ENCODE measurements around the gene ALDOA.
"Not testable (repeated sequence)": the region's sequence is repeated elsewhere in the genome, so short reads cannot be mapped to it uniquely, and the experiment has no call there.

ALDOA gene

GRCh38 chr16:30065102-30065942, at the start of gene ALDOA:
Gene ALDOA, plus strand, starts transcription at chr16:30065760. Its CDS starts 1,138 bp downstream, at chr16:30066898.
- Histone ChIP-seq H3K79me2 (ENCODE audit: control insufficient read depth, insufficient read depth, low read length, unreplicated experiment) (peaks cover 52% of the 10 kb centered on the region), H3K27ac (ENCODE audit: low read depth, low read length) (peak within 1 kb of the TSS; percentile 93), H3K27me3 (ENCODE audit: insufficient read depth, low read length) (no peaks in the 10 kb centered on the region), H2AFZ (ENCODE audit: low read length, unreplicated experiment) (peak within 1 kb of the TSS; percentile 10), H3K36me3 (ENCODE audit: insufficient read depth, low read length) (peaks cover 37% of the 10 kb centered on the region; the same call in 1 of the 2 replicates), H3K4me1 (ENCODE audit: control insufficient read depth, insufficient read depth, low read length, unreplicated experiment) (peaks cover 36% of the 10 kb centered on the region), H3K4me3 (ENCODE audit: low read depth, low read length) (peak within 1 kb of the TSS; percentile 97)

GRCh38 chr16:30016555-30017276, 48.8 kb upstream of the ALDOA start:
- H3K27ac ChIP-seq (ENCODE audit: low read depth, low read length), result no peak overlapping the region
- no peak overlapping the region for H3K4me3 ChIP-seq (ENCODE audit: low read depth, low read length)
- no peak overlapping the region for H2AFZ ChIP-seq (ENCODE audit: low read length, unreplicated experiment)
- no peaks in the 10 kb centered on the region for H3K4me1 ChIP-seq (ENCODE audit: control insufficient read depth, insufficient read depth, low read length, unreplicated experiment)
- no peaks in the 10 kb centered on the region for H3K36me3 ChIP-seq (ENCODE audit: insufficient read depth, low read length)
- no peaks in the 10 kb centered on the region for H3K79me2 ChIP-seq (ENCODE audit: control insufficient read depth, insufficient read depth, low read length, unreplicated experiment)
- peaks cover 3% of the 10 kb centered on the region; the same call in 1 of the 2 replicates for H3K27me3 ChIP-seq (ENCODE audit: insufficient read depth, low read length)

GRCh38 chr16:30017277-30017656, 48.3 kb upstream of the ALDOA start:
- no peaks in the 10 kb centered on the region for H3K36me3 ChIP-seq (ENCODE audit: insufficient read depth, low read length)
- H3K27ac ChIP-seq (ENCODE audit: low read depth, low read length), result no peak overlapping the region
- no peaks in the 10 kb centered on the region for H3K4me1 ChIP-seq (ENCODE audit: control insufficient read depth, insufficient read depth, low read length, unreplicated experiment)
- H2AFZ ChIP-seq (ENCODE audit: low read length, unreplicated experiment), result no peak overlapping the region
- H3K4me3 ChIP-seq (ENCODE audit: low read depth, low read length), result no peak overlapping the region
- H3K27me3 ChIP-seq (ENCODE audit: insufficient read depth, low read length), result no peaks in the 10 kb centered on the region
- H3K79me2 ChIP-seq (ENCODE audit: control insufficient read depth, insufficient read depth, low read length, unreplicated experiment), result no peaks in the 10 kb centered on the region

GRCh38 chr16:30017937-30018336, 47.6 kb upstream of the ALDOA start:
- not testable (repeated sequence) for H3K27me3 ChIP-seq (ENCODE audit: insufficient read depth, low read length); H2AFZ ChIP-seq (ENCODE audit: low read length, unreplicated experiment); H3K4me1 ChIP-seq (ENCODE audit: control insufficient read depth, insufficient read depth, low read length, unreplicated experiment); H3K27ac ChIP-seq (ENCODE audit: low read depth, low read length); H3K79me2 ChIP-seq (ENCODE audit: control insufficient read depth, insufficient read depth, low read length, unreplicated experiment); H3K36me3 ChIP-seq (ENCODE audit: insufficient read depth, low read length); H3K4me3 ChIP-seq (ENCODE audit: low read depth, low read length)

- H3K36me3 ChIP-seq (ENCODE audit: insufficient read depth, low read length), result no peaks in the 10 kb centered on the region
- no peaks in the 10 kb centered on the region for H3K79me2 ChIP-seq (ENCODE audit: control insufficient read depth, insufficient read depth, low read length, unreplicated experiment)
- no peak overlapping the region for H3K4me3 ChIP-seq (ENCODE audit: low read depth, low read length)
- H2AFZ ChIP-seq (ENCODE audit: low read length, unreplicated experiment), result no peak overlapping the region
- H3K27me3 ChIP-seq (ENCODE audit: insufficient read depth, low read length), result no peaks in the 10 kb centered on the region; the same call in 1 of the 2 replicates
- H3K27ac ChIP-seq (ENCODE audit: low read depth, low read length), result no peak overlapping the region
- H3K4me1 ChIP-seq (ENCODE audit: control insufficient read depth, insufficient read depth, low read length, unreplicated experiment), result no peaks in the 10 kb centered on the region
These were observed 46.8 kb upstream of the ALDOA start for GRCh38 chr16:30018731-30019158.

GRCh38 chr16:30022887-30023286, 42.7 kb upstream of the ALDOA start, which contains the start of gene C16orf92:
Gene C16orf92, plus strand, starts transcription at chr16:30023198. Its CDS starts 143 bp downstream, at chr16:30023341.
- Histone ChIP-seq H3K4me3 (ENCODE audit: low read depth, low read length) (no peak within 1 kb of the TSS), H2AFZ (ENCODE audit: low read length, unreplicated experiment) (no peak within 1 kb of the TSS)

GRCh38 chr16:30023586-30023985, 42.0 kb upstream of the ALDOA start:
- Histone ChIP-seq H3K36me3 (ENCODE audit: insufficient read depth, low read length) (no peaks in the 10 kb centered on the region), H3K27ac (ENCODE audit: low read depth, low read length) (no peak overlapping the region), H3K4me3 (ENCODE audit: low read depth, low read length) (no peak overlapping the region), H2AFZ (ENCODE audit: low read length, unreplicated experiment) (no peak overlapping the region), H3K79me2 (ENCODE audit: control insufficient read depth, insufficient read depth, low read length, unreplicated experiment) (no peaks in the 10 kb centered on the region), H3K27me3 (ENCODE audit: insufficient read depth, low read length) (peaks cover 18% of the 10 kb centered on the region), H3K4me1 (ENCODE audit: control insufficient read depth, insufficient read depth, low read length, unreplicated experiment) (no peaks in the 10 kb centered on the region)

More at GRCh38 chr16:30022887-30023286, 42.7 kb upstream of the ALDOA start, which contains the start of gene C16orf92:
- Histone ChIP-seq H3K36me3 (ENCODE audit: insufficient read depth, low read length) (no peaks in the 10 kb centered on the region), H3K27ac (ENCODE audit: low read depth, low read length) (no peak within 1 kb of the TSS), H3K27me3 (ENCODE audit: insufficient read depth, low read length) (peaks cover 18% of the 10 kb centered on the region), H3K79me2 (ENCODE audit: control insufficient read depth, insufficient read depth, low read length, unreplicated experiment) (no peaks in the 10 kb centered on the region), H3K4me1 (ENCODE audit: control insufficient read depth, insufficient read depth, low read length, unreplicated experiment) (no peaks in the 10 kb centered on the region)

GRCh38 chr16:30024451-30024850, 41.1 kb upstream of the ALDOA start:
- Histone ChIP-seq H3K4me3 (ENCODE audit: low read depth, low read length) (no peak overlapping the region), H3K27ac (ENCODE audit: low read depth, low read length) (no peak overlapping the region), H3K4me1 (ENCODE audit: control insufficient read depth, insufficient read depth, low read length, unreplicated experiment) (no peaks in the 10 kb centered on the region), H2AFZ (ENCODE audit: low read length, unreplicated experiment) (no peak overlapping the region), H3K79me2 (ENCODE audit: control insufficient read depth, insufficient read depth, low read length, unreplicated experiment) (no peaks in the 10 kb centered on the region), H3K36me3 (ENCODE audit: insufficient read depth, low read length) (no peaks in the 10 kb centered on the region), H3K27me3 (ENCODE audit: insufficient read depth, low read length) (peaks cover 22% of the 10 kb centered on the region)

- Histone ChIP-seq H3K27ac (ENCODE audit: low read depth, low read length) (no peak overlapping the region), H3K36me3 (ENCODE audit: insufficient read depth, low read length) (no peaks in the 10 kb centered on the region), H3K4me3 (ENCODE audit: low read depth, low read length) (no peak overlapping the region), H3K4me1 (ENCODE audit: control insufficient read depth, insufficient read depth, low read length, unreplicated experiment) (no peaks in the 10 kb centered on the region), H2AFZ (ENCODE audit: low read length, unreplicated experiment) (no peak overlapping the region), H3K79me2 (ENCODE audit: control insufficient read depth, insufficient read depth, low read length, unreplicated experiment) (no peaks in the 10 kb centered on the region), H3K27me3 (ENCODE audit: insufficient read depth, low read length) (peaks cover 29% of the 10 kb centered on the region)
These were observed 40.4 kb upstream of the ALDOA start for GRCh38 chr16:30025156-30025555.

GRCh38 chr16:30025574-30025973, 40.0 kb upstream of the ALDOA start:
- H2AFZ ChIP-seq (ENCODE audit: low read length, unreplicated experiment), result no peak overlapping the region
- H3K4me3 ChIP-seq (ENCODE audit: low read depth, low read length), result no peak overlapping the region
- H3K36me3 ChIP-seq (ENCODE audit: insufficient read depth, low read length), result no peaks in the 10 kb centered on the region
- H3K27ac ChIP-seq (ENCODE audit: low read depth, low read length), result no peak overlapping the region
- H3K27me3 ChIP-seq (ENCODE audit: insufficient read depth, low read length), result peaks cover 33% of the 10 kb centered on the region
- H3K4me1 ChIP-seq (ENCODE audit: control insufficient read depth, insufficient read depth, low read length, unreplicated experiment), result no peaks in the 10 kb centered on the region
- H3K79me2 ChIP-seq (ENCODE audit: control insufficient read depth, insufficient read depth, low read length, unreplicated experiment), result no peaks in the 10 kb centered on the region

All from ACC112 (cell line).